Stimulated activated memory B cell treated with anti-CD40 and anti-IgM and Interleukin-4, amounts not matched to agents 10 μg/mL and 1 μg/mL and 100 μg/mL, for 72 hours (primary cell): ENCODE measurements around the gene PARD3B.
A peak's percentile ranks its signal among the peaks of the same experiment; 100 is the strongest.

Source experiments
- ATAC-seq: fragments of 150-1000 bp; cut with Tn5 transposase; 2 replicates; pipeline ENCODE4 v1.10.0; 2021
- H3K27ac Mint-ChIP-seq: one replicate; pipeline ENCODE4 v1.8.0; 2022; ENCODE audit warnings: mild to moderate bottlenecking, mixed read lengths
- H3K27me3 Mint-ChIP-seq: one replicate; pipeline ENCODE4 v1.8.0; 2022; ENCODE audit warnings: mixed read lengths
- H3K36me3 Mint-ChIP-seq: one replicate; pipeline ENCODE4 v1.8.0; 2022; ENCODE audit warnings: mixed read lengths
- H3K4me1 Mint-ChIP-seq: one replicate; pipeline ENCODE4 v1.8.0; 2022; ENCODE audit warnings: mixed read lengths
- H3K4me3 Mint-ChIP-seq: one replicate; pipeline ENCODE4 v1.8.0; 2022; ENCODE audit warnings: mild to moderate bottlenecking, moderate library complexity, mixed read lengths
- H3K9me3 Mint-ChIP-seq: one replicate; pipeline ENCODE4 v1.8.0; 2022; ENCODE audit warnings: mixed read lengths

The PARD3B gene

DNA sequence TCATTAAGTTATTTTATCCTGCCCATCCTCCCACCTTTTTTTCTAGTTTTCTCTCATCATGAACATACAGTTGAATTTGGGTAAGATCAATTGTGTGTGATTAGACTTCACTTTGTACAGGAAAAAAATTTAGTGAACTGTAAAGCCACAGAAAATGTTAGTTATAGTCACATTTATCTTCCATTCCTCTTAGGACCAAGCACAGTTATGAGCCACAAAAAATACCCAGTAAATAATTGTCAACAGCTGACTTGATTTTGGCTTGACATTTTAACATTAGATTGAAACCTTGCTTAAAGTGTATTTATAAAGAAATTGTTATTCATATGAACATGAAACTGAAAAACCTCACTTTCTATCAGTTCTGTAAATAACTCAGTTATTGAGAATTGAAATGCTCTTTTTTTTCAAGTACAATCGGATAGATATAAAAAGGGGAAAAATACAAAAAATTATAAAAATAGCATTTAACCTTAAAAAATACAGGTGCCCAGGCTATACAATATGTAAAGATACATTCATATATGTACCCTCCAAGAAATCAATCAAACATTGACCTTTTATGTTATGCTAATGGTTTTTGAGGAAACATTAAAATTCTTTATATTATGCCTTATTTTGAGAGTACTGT, 747.5 kb downstream of the PARD3B start:
- no peaks in the 10 kb centered on the region for H3K36me3 Mint-ChIP-seq
- peaks cover 7% of the 10 kb centered on the region for H3K4me1 Mint-ChIP-seq
- peak; percentile 28 for ATAC-seq
- H3K27ac Mint-ChIP-seq: no peak overlapping the region
- H3K4me3 Mint-ChIP-seq: no peak overlapping the region
- peaks cover 3% of the 10 kb centered on the region for H3K9me3 Mint-ChIP-seq
- H3K27me3 Mint-ChIP-seq: no peaks in the 10 kb centered on the region

DNA sequence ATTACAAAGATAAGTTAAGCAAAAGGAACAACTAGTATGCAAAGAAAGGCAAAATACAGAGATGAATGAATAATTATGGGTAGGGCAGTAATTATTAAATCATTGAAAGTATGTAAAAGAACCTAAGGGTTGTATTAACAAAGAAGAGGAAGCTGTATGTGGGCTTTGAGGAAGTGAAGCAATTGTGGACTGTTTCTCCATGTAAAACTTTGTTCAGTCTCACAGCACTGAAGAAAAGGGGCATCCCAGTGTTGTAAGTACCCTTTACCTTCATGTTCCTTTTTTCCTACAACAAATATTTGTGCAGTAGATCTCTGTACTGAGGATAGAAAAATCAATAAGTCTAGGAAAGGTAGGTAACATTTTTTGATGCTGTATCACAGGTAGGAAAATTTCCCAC, 748.3 kb downstream of the PARD3B start:
- H3K27ac Mint-ChIP-seq: no peak overlapping the region
- no peak overlapping the region for H3K4me3 Mint-ChIP-seq
- ATAC-seq: peak; percentile 72
- H3K9me3 Mint-ChIP-seq: peaks cover 3% of the 10 kb centered on the region
- peaks cover 7% of the 10 kb centered on the region for H3K4me1 Mint-ChIP-seq
- no peaks in the 10 kb centered on the region for H3K36me3 Mint-ChIP-seq
- H3K27me3 Mint-ChIP-seq: no peaks in the 10 kb centered on the region

DNA sequence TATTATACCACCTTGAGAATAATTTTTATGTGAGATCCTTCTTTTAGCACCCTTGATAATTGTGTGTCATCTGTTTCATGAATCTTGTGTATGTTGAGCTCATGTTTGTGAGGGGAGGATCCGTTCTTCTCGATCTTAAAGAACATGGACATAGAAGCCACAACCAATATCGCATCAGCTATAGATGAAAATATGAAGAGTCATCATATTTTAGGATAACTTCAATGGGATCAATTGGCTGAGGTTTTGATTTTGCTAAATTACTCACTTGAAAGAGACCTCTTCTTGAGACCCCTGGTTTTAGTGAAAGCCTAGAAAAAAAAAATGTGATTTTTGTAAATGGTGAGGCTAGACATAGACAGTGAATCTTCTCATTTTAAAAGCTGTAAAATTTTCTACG, 751.7 kb downstream of the PARD3B start:
- Mint-ChIP-seq H3K27me3 (no peaks in the 10 kb centered on the region), H3K9me3 (peaks cover 3% of the 10 kb centered on the region), H3K27ac (no peak overlapping the region), H3K4me1 (peaks cover 7% of the 10 kb centered on the region), H3K36me3 (no peaks in the 10 kb centered on the region), H3K4me3 (no peak overlapping the region)
- no peak for ATAC-seq

- H3K36me3 Mint-ChIP-seq: no peaks in the 10 kb centered on the region
Observed at GRCh38 chr2:205297368-205297767, 752.1 kb downstream of the PARD3B start.

DNA sequence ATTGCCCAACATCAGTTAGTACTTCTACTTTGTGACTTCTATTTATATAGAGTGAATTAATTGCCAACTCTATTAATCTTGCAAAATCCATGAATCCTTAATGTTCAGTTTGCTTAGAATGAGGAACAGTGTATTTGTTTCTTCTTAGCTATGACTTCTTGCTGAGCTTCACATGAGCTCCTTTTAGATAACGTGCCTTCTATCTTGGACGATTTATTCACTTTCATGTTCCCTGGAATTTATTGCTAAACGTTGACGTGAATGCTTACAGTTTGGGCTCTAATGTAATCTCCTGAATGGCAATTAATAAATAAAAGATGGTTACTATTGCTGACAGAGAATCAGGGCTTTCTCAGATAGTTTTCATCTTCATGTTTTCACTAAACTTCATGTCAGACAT, 752.6 kb downstream of the PARD3B start:
- ATAC-seq: no peak

More at GRCh38 chr2:205297368-205297767, 752.1 kb downstream of the PARD3B start:
- no peak for ATAC-seq
- no peaks in the 10 kb centered on the region for H3K27me3 Mint-ChIP-seq
- H3K4me3 Mint-ChIP-seq: no peak overlapping the region
- no peak overlapping the region for H3K27ac Mint-ChIP-seq
- peaks cover 3% of the 10 kb centered on the region for H3K9me3 Mint-ChIP-seq
- peaks cover 7% of the 10 kb centered on the region for H3K4me1 Mint-ChIP-seq

DNA sequence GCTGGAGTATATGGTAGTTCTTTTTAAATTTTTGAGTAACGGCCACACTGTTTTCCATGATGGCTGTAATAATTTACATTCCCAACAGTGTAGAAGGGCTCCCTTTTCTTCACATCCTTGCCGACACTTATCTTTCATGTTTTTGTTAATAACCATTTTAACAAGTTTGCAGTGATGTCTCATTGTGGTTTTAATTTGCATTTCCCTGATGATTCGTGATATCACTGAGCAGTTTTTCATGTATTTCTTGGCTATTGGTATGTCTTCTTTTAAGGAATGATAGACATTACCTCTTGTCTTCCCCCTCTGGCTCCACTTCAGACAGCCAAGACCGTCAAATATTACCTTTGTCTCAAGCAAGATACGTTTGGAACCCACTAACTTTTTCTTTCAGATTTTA, 765.9 kb downstream of the PARD3B start:
- Mint-ChIP-seq H3K4me1 (no peaks in the 10 kb centered on the region), H3K36me3 (no peaks in the 10 kb centered on the region), H3K27ac (no peak overlapping the region), H3K4me3 (no peak overlapping the region), H3K27me3 (no peaks in the 10 kb centered on the region), H3K9me3 (no peaks in the 10 kb centered on the region)
- no peak for ATAC-seq

More for the DNA sequence above, 752.6 kb downstream of the PARD3B start:
- no peaks in the 10 kb centered on the region for H3K36me3 Mint-ChIP-seq
- H3K9me3 Mint-ChIP-seq: peaks cover 3% of the 10 kb centered on the region
- H3K27ac Mint-ChIP-seq: no peak overlapping the region
- H3K4me3 Mint-ChIP-seq: no peak overlapping the region
- H3K27me3 Mint-ChIP-seq: no peaks in the 10 kb centered on the region
- H3K4me1 Mint-ChIP-seq: peaks cover 7% of the 10 kb centered on the region

GRCh38 chr2:205321231-205321630, 776.0 kb downstream of the PARD3B start:
- Mint-ChIP-seq H3K9me3 (no peaks in the 10 kb centered on the region), H3K27ac (no peak overlapping the region), H3K4me3 (no peak overlapping the region), H3K27me3 (peaks cover 8% of the 10 kb centered on the region), H3K36me3 (no peaks in the 10 kb centered on the region), H3K4me1 (peaks cover 10% of the 10 kb centered on the region)
- no peak for ATAC-seq

GRCh38 chr2:205323929-205324328, 778.7 kb downstream of the PARD3B start:
- Mint-ChIP-seq H3K27me3 (peaks cover 8% of the 10 kb centered on the region), H3K4me1 (peaks cover 10% of the 10 kb centered on the region), H3K27ac (no peak overlapping the region), H3K9me3 (no peaks in the 10 kb centered on the region), H3K4me3 (no peak overlapping the region), H3K36me3 (no peaks in the 10 kb centered on the region)
- ATAC-seq: no peak

- no peaks in the 10 kb centered on the region for H3K9me3 Mint-ChIP-seq
- H3K4me1 Mint-ChIP-seq: peaks cover 10% of the 10 kb centered on the region
- H3K27me3 Mint-ChIP-seq: peaks cover 8% of the 10 kb centered on the region
- no peak overlapping the region for H3K4me3 Mint-ChIP-seq
- no peaks in the 10 kb centered on the region for H3K36me3 Mint-ChIP-seq
- no peak overlapping the region for H3K27ac Mint-ChIP-seq
- no peak for ATAC-seq
Observed at GRCh38 chr2:205324355-205324754, 779.1 kb downstream of the PARD3B start.

DNA sequence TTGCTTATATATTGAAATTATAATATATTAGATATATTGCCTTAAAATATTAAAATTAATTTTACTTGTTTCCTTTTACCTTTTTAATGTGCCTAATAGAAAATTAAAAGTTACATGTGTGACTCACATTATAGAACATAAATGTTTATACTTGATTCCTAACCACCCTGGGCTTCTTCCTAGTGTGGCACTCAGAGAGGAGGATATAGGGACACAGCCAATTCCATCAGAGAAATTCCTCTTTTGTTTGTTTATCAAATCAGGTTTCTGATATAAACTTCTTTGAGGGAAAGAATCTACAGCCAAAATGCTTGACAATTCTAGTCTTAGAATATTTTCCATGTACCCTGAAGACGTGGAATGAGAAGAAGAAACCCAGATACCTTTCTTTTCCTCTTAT, 788.1 kb downstream of the PARD3B start:
- H3K27me3 Mint-ChIP-seq: no peaks in the 10 kb centered on the region
- no peaks in the 10 kb centered on the region for H3K36me3 Mint-ChIP-seq
- H3K4me1 Mint-ChIP-seq: no peaks in the 10 kb centered on the region
- H3K27ac Mint-ChIP-seq: no peak overlapping the region
- ATAC-seq: no peak
- H3K4me3 Mint-ChIP-seq: no peak overlapping the region
- peaks cover 5% of the 10 kb centered on the region for H3K9me3 Mint-ChIP-seq

DNA sequence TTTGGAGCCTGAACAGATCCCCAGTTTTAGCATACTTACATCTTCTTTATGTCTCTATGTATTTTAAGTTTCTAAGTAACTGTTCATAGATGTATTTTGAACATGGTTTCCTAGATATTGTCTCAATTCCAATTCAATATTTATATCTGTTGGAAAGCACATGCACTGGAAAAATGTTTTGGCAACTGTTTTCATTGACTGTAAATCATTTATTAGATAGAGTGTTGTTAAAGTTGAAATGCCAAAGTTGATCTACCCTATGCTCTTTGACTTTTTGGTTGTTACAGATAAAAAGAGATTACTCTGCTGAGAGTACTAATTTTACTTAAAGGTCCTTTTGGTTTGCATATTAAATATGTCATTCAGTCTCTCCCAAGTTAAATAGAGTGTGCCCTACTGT, 792.0 kb downstream of the PARD3B start:
- Mint-ChIP-seq H3K36me3 (no peaks in the 10 kb centered on the region), H3K27me3 (no peaks in the 10 kb centered on the region), H3K4me1 (no peaks in the 10 kb centered on the region), H3K27ac (no peak overlapping the region), H3K4me3 (no peak overlapping the region), H3K9me3 (peaks cover 5% of the 10 kb centered on the region)
- ATAC-seq: no peak

- ATAC-seq: no peak
- H3K9me3 Mint-ChIP-seq: peaks cover 5% of the 10 kb centered on the region
- H3K4me1 Mint-ChIP-seq: no peaks in the 10 kb centered on the region
- no peak overlapping the region for H3K4me3 Mint-ChIP-seq
- H3K36me3 Mint-ChIP-seq: no peaks in the 10 kb centered on the region
- peaks cover 4% of the 10 kb centered on the region for H3K27me3 Mint-ChIP-seq
- no peak overlapping the region for H3K27ac Mint-ChIP-seq
Observed at GRCh38 chr2:205338156-205338555, 792.9 kb downstream of the PARD3B start.

- Mint-ChIP-seq H3K4me1 (no peaks in the 10 kb centered on the region), H3K4me3 (no peak overlapping the region), H3K36me3 (no peaks in the 10 kb centered on the region), H3K9me3 (no peaks in the 10 kb centered on the region), H3K27me3 (peaks cover 14% of the 10 kb centered on the region), H3K27ac (no peak overlapping the region)
- no peak for ATAC-seq
Observed at GRCh38 chr2:205343103-205343502, 797.8 kb downstream of the PARD3B start.

- Mint-ChIP-seq H3K27me3 (peaks cover 14% of the 10 kb centered on the region), H3K4me1 (peaks cover 6% of the 10 kb centered on the region), H3K27ac (no peak overlapping the region), H3K9me3 (no peaks in the 10 kb centered on the region), H3K36me3 (no peaks in the 10 kb centered on the region), H3K4me3 (no peak overlapping the region)
- no peak for ATAC-seq
Observed at GRCh38 chr2:205346649-205347048, 801.4 kb downstream of the PARD3B start.

- Mint-ChIP-seq H3K27me3 (peaks cover 13% of the 10 kb centered on the region), H3K4me3 (no peak overlapping the region), H3K36me3 (no peaks in the 10 kb centered on the region), H3K27ac (no peak overlapping the region), H3K4me1 (peaks cover 6% of the 10 kb centered on the region), H3K9me3 (no peaks in the 10 kb centered on the region)
- no peak for ATAC-seq
Observed at GRCh38 chr2:205347899-205348298, 802.6 kb downstream of the PARD3B start.

DNA sequence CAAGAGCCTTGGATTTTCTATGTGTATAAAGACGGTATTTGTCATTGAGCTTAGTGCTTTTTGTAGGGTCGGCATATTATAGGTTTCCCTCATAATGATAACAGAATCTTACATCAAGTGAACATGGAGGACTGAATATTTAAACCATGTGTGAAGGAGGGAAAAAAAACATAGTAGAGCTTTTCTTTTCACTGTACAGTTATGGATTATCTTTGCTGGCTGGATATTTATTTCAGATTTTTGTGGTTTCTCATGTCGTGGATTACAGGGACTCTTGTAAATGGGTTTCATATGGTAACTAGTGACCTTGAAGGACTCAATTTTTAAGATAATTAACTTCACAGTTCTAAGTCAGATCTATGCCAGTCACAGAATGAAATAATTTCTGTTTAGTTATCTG, 806.8 kb downstream of the PARD3B start:
- H3K9me3 Mint-ChIP-seq: no peaks in the 10 kb centered on the region
- no peak overlapping the region for H3K4me3 Mint-ChIP-seq
- ATAC-seq: no peak
- H3K4me1 Mint-ChIP-seq: peaks cover 6% of the 10 kb centered on the region
- H3K27ac Mint-ChIP-seq: no peak overlapping the region
- no peaks in the 10 kb centered on the region for H3K36me3 Mint-ChIP-seq
- H3K27me3 Mint-ChIP-seq: no peaks in the 10 kb centered on the region

- no peaks in the 10 kb centered on the region for H3K36me3 Mint-ChIP-seq
- peaks cover 6% of the 10 kb centered on the region for H3K4me1 Mint-ChIP-seq
- no peaks in the 10 kb centered on the region for H3K9me3 Mint-ChIP-seq
- H3K27me3 Mint-ChIP-seq: no peaks in the 10 kb centered on the region
- ATAC-seq: no peak
- no peak overlapping the region for H3K27ac Mint-ChIP-seq
- H3K4me3 Mint-ChIP-seq: no peak overlapping the region
Observed at GRCh38 chr2:205352593-205352992, 807.3 kb downstream of the PARD3B start.
